ENCODE results near the gene HSCB. TPM values are rescaled to one million over a fixed set of nuclear protein-coding genes. Genes with fewer than 3 reads are reported as not detected.

The HSCB gene
- total and polyA plus RNA-seq, 2 donors (not counting 1 experiment from before 2014, with no cell fraction given), result 17.7 to 26.6 TPM

DNA sequence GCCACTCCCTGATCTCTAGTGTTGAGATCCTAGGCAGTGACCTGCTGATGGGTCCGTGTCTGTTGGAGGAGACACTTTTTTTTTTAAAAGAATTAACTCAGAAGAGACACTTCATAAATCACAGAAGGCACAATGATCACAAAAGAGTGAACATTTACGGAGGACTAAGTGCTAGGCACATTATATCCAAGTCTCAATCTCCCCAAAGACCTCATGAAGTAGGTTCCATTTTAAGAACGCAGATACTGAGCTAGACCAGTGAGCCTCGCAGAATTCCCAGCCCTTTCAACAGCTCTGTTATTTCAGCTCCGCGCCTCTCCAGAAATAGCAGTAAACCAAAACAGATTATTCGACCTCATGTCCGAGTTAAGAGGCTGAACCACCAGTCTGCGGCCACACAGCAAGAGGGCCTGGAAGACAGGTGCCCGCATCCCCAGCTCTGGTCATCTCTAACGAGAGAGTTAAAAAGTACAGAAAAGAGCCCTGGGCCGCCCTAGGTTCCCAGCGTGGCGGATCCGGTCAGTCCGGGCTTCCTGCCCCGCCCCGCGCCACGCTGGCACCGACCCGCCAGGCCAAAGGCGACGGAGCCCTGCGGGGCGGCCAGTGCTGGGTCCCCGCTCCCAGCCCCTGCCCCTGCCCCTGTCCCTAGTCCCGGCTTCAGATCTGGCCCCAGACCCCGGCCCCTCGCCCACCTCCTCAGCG lies 57.9 kb downstream of the HSCB start:
- H3K4me3 ChIP-seq (replicated peaks in 1 of 4; ENCODE audit: control extremely low read depth in 1 of 4, insufficient read depth in 1 of 4, low read depth in 3 of 4, low read length in 4 of 4), result peak overlapping the region; percentile 89 to 97 (median 95)
- no peaks in the 10 kb centered on the region for H4K20me1 ChIP-seq (ENCODE audit: control insufficient read depth, extremely low read depth, insufficient read depth, low read length)
- peaks cover 2% of the 10 kb centered on the region for H3K4me1 ChIP-seq (ENCODE audit: control insufficient read depth, extremely low read depth, insufficient read depth, low read length)
- no peaks in the 10 kb centered on the region for H3K27me3 ChIP-seq (ENCODE audit: control insufficient read depth, insufficient read depth, low read length)
- peaks cover 48% of the 10 kb centered on the region for H3K79me2 ChIP-seq (ENCODE audit: control insufficient read depth, insufficient read depth, low read length)
- no peaks in the 10 kb centered on the region for H3K9me3 ChIP-seq (ENCODE audit: control insufficient read depth, insufficient read depth, low read depth, low read length)
- H3K36me3 ChIP-seq (ENCODE audit: control insufficient read depth, insufficient read depth, low read length), result peaks cover 15% of the 10 kb centered on the region
- TF ChIP-seq CTCF (conservative IDR thresholded peaks at IDR 0.05 in 1 of 2, IDR thresholded peaks at IDR 0.05 in 1 of 2; ENCODE audit: low read depth in 1 of 2, low read length in 2 of 2) (no peak), EZH2 (IDR thresholded peaks at IDR 0.05; ENCODE audit: low read length, missing control alignments) (no peak)
- H3K27ac ChIP-seq (ENCODE audit: insufficient read depth, low read length), result peak overlapping the region; percentile 100
- peak; percentile 55 to 65 for DNase-seq (ENCODE audit: low read depth in 2 of 2)
- H3K9ac ChIP-seq (ENCODE audit: insufficient read depth, low read length), result peak overlapping the region; percentile 100
- H2AFZ ChIP-seq (ENCODE audit: low read length), result no peak overlapping the region
- peak overlapping the region; percentile 53 for H3K4me2 ChIP-seq (ENCODE audit: extremely low read depth, insufficient read depth, low read length)

DNA sequence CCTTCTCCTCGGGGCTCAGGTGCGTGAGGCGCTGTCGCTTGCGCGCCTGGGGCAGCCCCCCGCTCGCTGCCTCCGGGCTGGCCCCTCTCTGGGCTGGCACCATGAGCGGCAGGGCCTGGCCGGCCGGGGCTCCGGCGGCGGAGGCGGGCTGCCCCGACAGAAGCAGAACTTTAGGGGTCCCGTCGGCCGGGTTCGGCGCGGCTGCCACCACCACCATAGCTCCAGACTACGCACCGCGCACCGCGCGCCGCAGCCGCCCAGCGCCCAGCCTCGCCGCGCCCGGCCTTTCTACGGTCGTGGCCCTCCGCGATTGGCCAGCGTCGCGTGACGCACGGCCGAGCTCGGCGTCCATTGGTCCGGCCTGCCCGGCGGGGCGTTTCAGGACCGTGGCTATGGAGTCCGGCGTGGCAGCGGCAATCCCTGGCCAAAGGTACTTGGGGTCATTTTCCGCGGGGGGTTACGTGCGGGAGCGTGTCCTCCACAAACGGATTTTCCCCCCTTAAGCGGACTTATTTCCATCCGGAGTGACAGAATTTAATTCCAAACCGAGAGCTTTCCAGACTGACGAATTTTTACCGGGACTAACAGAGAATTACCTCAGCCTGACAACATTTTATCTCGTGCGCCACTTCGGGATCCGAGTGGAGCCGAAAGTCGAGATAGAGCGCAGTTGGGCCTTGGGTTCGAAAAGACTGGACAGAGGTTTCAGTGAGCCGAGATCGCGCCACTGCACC lies 58.6 kb downstream of the HSCB start, which contains the start of gene XBP1:
XBP1 (minus strand) TSS at position 262 of the 734 bp plus-strand sequence.
- Histone ChIP-seq H2AFZ (ENCODE audit: low read length) (no peak within 1 kb of the TSS), H3K4me1 (ENCODE audit: control insufficient read depth, extremely low read depth, insufficient read depth, low read length) (peaks cover 2% of the 10 kb centered on the region), H4K20me1 (ENCODE audit: control insufficient read depth, extremely low read depth, insufficient read depth, low read length) (no peaks in the 10 kb centered on the region), H3K79me2 (ENCODE audit: control insufficient read depth, insufficient read depth, low read length) (peaks cover 43% of the 10 kb centered on the region), H3K36me3 (ENCODE audit: control insufficient read depth, insufficient read depth, low read length) (peaks cover 10% of the 10 kb centered on the region), H3K9me3 (ENCODE audit: control insufficient read depth, insufficient read depth, low read depth, low read length) (no peaks in the 10 kb centered on the region), H3K4me2 (ENCODE audit: extremely low read depth, insufficient read depth, low read length) (peak within 1 kb of the TSS; percentile 53), H3K4me3 (replicated peaks in 1 of 4; ENCODE audit: control extremely low read depth in 1 of 4, insufficient read depth in 1 of 4, low read depth in 3 of 4, low read length in 4 of 4) (peak within 1 kb of the TSS; percentile 89 to 97 (median 95)), H3K27ac (ENCODE audit: insufficient read depth, low read length) (peak within 1 kb of the TSS; percentile 100), H3K27me3 (ENCODE audit: control insufficient read depth, insufficient read depth, low read length) (no peaks in the 10 kb centered on the region), H3K9ac (ENCODE audit: insufficient read depth, low read length) (peak within 1 kb of the TSS; percentile 100)
- TF ChIP-seq EZH2 (IDR thresholded peaks at IDR 0.05; ENCODE audit: low read length, missing control alignments) (no peak), CTCF (conservative IDR thresholded peaks at IDR 0.05 in 1 of 2, IDR thresholded peaks at IDR 0.05 in 1 of 2; ENCODE audit: low read depth in 1 of 2, low read length in 2 of 2) (no peak)
- DNase-seq (ENCODE audit: low read depth in 2 of 2), result peak; percentile 92

- Histone ChIP-seq H3K79me2 (ENCODE audit: control insufficient read depth, insufficient read depth, low read length) (peaks cover 30% of the 10 kb centered on the region), H3K4me3 (replicated peaks in 1 of 4; ENCODE audit: control extremely low read depth in 1 of 4, insufficient read depth in 1 of 4, low read depth in 3 of 4, low read length in 4 of 4) (peak overlapping the region in 1 of 4 experiments; percentile 11), H4K20me1 (ENCODE audit: control insufficient read depth, extremely low read depth, insufficient read depth, low read length) (no peaks in the 10 kb centered on the region), H3K9me3 (ENCODE audit: control insufficient read depth, insufficient read depth, low read depth, low read length) (no peaks in the 10 kb centered on the region), H3K4me2 (ENCODE audit: extremely low read depth, insufficient read depth, low read length) (peak overlapping the region; percentile 48), H3K36me3 (ENCODE audit: control insufficient read depth, insufficient read depth, low read length) (peaks cover 4% of the 10 kb centered on the region), H3K9ac (ENCODE audit: insufficient read depth, low read length) (no peak overlapping the region), H3K27ac (ENCODE audit: insufficient read depth, low read length) (no peak overlapping the region), H3K27me3 (ENCODE audit: control insufficient read depth, insufficient read depth, low read length) (no peaks in the 10 kb centered on the region), H2AFZ (ENCODE audit: low read length) (no peak overlapping the region), H3K4me1 (ENCODE audit: control insufficient read depth, extremely low read depth, insufficient read depth, low read length) (peaks cover 2% of the 10 kb centered on the region)
- TF ChIP-seq EZH2 (IDR thresholded peaks at IDR 0.05; ENCODE audit: low read length, missing control alignments) (no peak), CTCF (conservative IDR thresholded peaks at IDR 0.05 in 1 of 2, IDR thresholded peaks at IDR 0.05 in 1 of 2; ENCODE audit: low read depth in 1 of 2, low read length in 2 of 2) (no peak)
- peak in 1 of 2 donors; percentile 16 for DNase-seq (ENCODE audit: low read depth in 2 of 2)
Observed at GRCh38 chr22:28801845-28802594, 60.2 kb downstream of the HSCB start.

All from fibroblast of lung (primary cell).